ENCODE results near the gene GCNT2.

The GCNT2 gene

GRCh38 chr6:10662207-10662606, 141.1 kb downstream of the GCNT2 start:
- no peak for TF ChIP-seq CTCF (IDR thresholded peaks at IDR 0.05)

- no peak for TF ChIP-seq CTCF (IDR thresholded peaks at IDR 0.05)
Observed at GRCh38 chr6:10662742-10663141, 141.6 kb downstream of the GCNT2 start.

GRCh38 chr6:10668126-10668917, 147.2 kb downstream of the GCNT2 start:
- no peak for TF ChIP-seq CTCF (IDR thresholded peaks at IDR 0.05)

- TF ChIP-seq CTCF (IDR thresholded peaks at IDR 0.05), result no peak
Observed at GRCh38 chr6:10676403-10676802, 155.3 kb downstream of the GCNT2 start.

GRCh38 chr6:10678456-10678855, 157.3 kb downstream of the GCNT2 start:
- no peak for TF ChIP-seq CTCF (IDR thresholded peaks at IDR 0.05)
